CD1c-positive myeloid dendritic cell (primary cell): ENCODE measurements around the gene DNAH8.
A peak's percentile ranks its signal among the peaks of the same experiment; 100 is the strongest.
"Not testable (repeated sequence)": the region's sequence is repeated elsewhere in the genome, so short reads cannot be mapped to it uniquely, and the experiment has no call there.

Experiments
- DNase-seq: peaks from one replicate; pipeline ENCODE4 v3.0.0-alpha.2; 2016; ENCODE audit errors: extremely low spot score

The DNAH8 gene

GRCh38 chr6:38907264-38907663 is 192.2 kb downstream of the DNAH8 start:
- no peak for DNase-seq

GRCh38 chr6:38909015-38909730 is 194.1 kb downstream of the DNAH8 start:
- DNase-seq: no peak

GRCh38 chr6:38910207-38910606 is 195.1 kb downstream of the DNAH8 start:
- no peak for DNase-seq

- no peak for DNase-seq
Observed at GRCh38 chr6:38912378-38912777, 197.3 kb downstream of the DNAH8 start.

GRCh38 chr6:38915205-38915925 is 200.3 kb downstream of the DNAH8 start:
- DNase-seq: no peak

GRCh38 chr6:38921540-38921939 is 206.4 kb downstream of the DNAH8 start:
- DNase-seq: not testable (repeated sequence)

- DNase-seq: no peak
Observed at GRCh38 chr6:38924791-38925509, 209.8 kb downstream of the DNAH8 start.

- no peak for DNase-seq
Observed at GRCh38 chr6:38929560-38929959, 214.4 kb downstream of the DNAH8 start.

GRCh38 chr6:38933426-38933825 is 218.3 kb downstream of the DNAH8 start:
- DNase-seq: peak; percentile 17

GRCh38 chr6:38935051-38935450 is 219.9 kb downstream of the DNAH8 start:
- DNase-seq: no peak

- no peak for DNase-seq
Observed at GRCh38 chr6:38937839-38938613, 222.9 kb downstream of the DNAH8 start.

- DNase-seq: no peak
Observed at GRCh38 chr6:38938741-38939140, 223.6 kb downstream of the DNAH8 start.

- DNase-seq: no peak
Observed at GRCh38 chr6:38942442-38942841, 227.3 kb downstream of the DNAH8 start.

- no peak for DNase-seq
Observed at GRCh38 chr6:38942965-38943364, 227.9 kb downstream of the DNAH8 start.

GRCh38 chr6:38943964-38944363 is 228.9 kb downstream of the DNAH8 start:
- DNase-seq: no peak

GRCh38 chr6:38944655-38945279 is 229.7 kb downstream of the DNAH8 start:
- no peak for DNase-seq

GRCh38 chr6:38955861-38956260 is 240.8 kb downstream of the DNAH8 start:
- no peak for DNase-seq

GRCh38 chr6:38957426-38957825 is 242.3 kb downstream of the DNAH8 start:
- DNase-seq: no peak

- DNase-seq: no peak
Observed at GRCh38 chr6:38959138-38959537, 244.0 kb downstream of the DNAH8 start.

GRCh38 chr6:38968702-38969149 is 253.6 kb downstream of the DNAH8 start:
- no peak for DNase-seq
